OCI-LY7 (cell line): ENCODE results near the gene PTPRM.

ENCODE experiments used
- CTCF ChIP-seq: fragments of 200-600 bp; sonication (generic); conservative IDR thresholded peaks from 2 replicates; pipeline ENCODE4 v1.5.1; 2014; ENCODE audit warnings: mild to moderate bottlenecking, antibody characterized with exemption, low read length, moderate library complexity, mixed read lengths
- EZH2phosphoT487 ChIP-seq: fragments of 200-600 bp; sonication (generic); IDR thresholded peaks from 2 replicates; pipeline ENCODE4 v1.6.1; 2018; ENCODE audit warnings: low read depth, borderline replicate concordance, mild to moderate bottlenecking, mixed run types, antibody characterized with exemption, low read length, moderate library complexity, mixed read lengths

GRCh38 chr18:8406186-8406867, 839.2 kb downstream of the PTPRM start:
- TF ChIP-seq CTCF (no peak), EZH2phosphoT487 (no peak)
